IPS DF 19.7 (cell line): ENCODE data around the gene CDK3.
A peak's percentile ranks its signal among the peaks of the same experiment; 100 is the strongest.

Experiments used
- DNase-seq: peaks from one replicate; pipeline ENCODE4 v3.0.0-alpha.2; 2013; ENCODE audit warnings: low read depth, low spot score

The CDK3 gene

DNA sequence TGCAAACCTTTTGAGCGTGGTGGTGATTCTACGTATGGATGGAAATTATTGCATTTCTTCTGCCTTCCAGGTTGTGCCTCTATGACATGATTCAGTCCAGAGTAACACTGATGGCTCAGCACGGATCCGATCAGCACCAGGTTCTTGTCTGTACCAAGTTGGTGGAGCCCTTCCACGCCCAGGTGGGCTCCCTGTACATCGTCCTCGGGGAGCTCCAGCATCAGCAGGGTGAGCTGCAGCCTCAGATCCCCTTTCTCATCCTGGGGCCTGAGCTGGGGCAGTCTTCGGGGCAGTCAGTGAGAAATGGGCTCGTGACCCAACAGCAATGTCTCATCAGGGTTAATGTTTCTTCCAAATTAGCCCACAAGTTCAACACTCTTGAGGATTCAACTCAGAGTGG is 9.3 kb upstream of the CDK3 start:
- no peak for DNase-seq

DNA sequence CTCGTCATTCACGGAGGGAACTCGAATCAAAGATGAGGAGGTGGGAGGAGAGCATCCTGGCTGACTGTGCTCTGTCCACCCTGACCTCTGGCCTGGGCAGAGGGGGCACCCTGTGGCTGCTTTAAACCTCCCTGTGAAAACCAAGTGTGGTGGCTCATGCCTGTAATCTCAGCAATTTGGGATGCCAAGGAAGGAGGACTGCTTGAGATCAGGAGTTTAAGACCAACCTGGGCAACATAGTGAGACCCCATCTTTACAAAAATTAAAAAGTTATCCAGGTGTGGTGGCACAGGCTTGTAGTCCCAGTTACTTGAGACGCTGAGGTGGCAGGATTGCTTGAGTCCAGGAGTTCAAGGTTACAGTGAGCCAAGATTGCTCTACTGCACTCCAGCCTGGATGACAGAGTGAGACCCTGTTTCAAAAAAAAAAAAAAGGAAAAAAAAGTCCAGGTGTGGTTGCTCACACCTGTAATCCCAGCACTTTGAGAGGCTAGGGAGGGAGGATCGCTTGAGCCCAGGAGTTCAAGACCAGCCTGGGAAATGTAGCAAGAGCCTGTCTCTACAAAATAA is 5.8 kb upstream of the CDK3 start:
- no peak for DNase-seq

DNA sequence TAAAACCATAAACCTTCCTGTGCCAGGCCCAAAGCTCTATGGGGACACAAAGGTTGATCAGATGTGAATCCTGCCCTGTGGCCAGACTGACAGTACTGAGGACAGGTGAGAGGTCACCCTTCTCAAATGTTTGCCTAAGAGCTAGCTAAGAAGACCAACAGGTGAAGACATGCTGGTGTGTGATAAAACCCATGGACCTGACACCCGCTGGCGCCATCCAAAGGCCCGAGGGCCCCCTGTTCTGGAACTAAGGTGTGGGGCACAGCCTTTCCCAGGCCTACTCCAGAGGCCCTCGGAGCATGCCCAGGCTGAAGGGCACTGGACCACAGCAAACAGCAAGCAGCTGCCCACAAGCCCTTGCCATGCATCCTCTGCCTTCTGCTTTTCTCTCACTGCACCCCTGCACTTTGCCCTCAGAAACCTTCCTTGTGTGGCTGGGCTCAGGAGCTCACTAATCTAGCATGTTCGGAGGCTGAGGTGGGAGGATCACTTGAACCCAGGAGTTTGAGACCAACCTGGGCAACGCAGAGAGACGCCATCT is 5.2 kb upstream of the CDK3 start:
- no peak for DNase-seq

DNA sequence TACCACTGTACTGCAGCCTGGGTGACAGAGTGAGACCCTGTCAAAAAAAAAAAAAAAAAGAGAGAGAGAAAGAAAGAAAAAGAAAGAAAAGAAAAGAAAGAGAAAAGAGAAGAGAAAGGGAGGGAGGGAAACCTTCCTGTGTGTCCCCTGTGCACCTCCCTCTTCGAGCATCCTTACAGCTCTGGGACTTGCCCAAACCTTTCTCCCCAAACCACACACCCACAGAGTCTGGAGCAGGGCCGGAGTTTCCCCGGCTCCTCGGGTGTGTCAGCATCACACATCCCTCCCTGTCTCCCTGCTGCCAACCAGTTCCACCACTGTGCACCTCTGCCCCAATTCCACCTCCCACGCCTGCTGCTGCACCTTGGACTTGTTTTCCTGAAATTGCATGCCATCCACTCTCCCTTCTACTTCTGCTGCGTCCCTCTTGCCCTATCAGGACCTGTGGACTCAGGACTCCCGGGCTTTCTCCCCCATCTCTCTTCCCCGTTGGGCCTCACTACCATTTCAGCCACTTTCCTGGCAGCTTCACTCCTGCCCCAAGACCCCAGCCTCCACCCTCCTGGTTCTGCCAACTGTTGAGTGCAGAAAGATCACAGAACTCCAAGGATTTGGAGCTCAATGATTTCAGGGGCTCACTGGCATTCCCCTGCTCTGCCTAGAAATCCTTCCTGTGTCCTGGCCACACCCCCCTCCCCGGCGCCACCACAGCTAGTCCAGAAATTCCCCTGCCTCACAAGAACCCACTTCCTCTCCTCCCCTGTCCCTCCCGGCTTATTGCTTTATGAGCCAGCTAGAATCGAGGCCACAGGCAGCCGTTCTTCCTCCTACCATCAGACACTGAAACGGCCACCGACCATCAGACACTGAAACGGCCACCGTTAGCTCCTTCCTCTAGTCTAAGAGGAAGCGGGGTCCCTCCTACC is 3.7 kb upstream of the CDK3 start:
- no peak for DNase-seq

DNA sequence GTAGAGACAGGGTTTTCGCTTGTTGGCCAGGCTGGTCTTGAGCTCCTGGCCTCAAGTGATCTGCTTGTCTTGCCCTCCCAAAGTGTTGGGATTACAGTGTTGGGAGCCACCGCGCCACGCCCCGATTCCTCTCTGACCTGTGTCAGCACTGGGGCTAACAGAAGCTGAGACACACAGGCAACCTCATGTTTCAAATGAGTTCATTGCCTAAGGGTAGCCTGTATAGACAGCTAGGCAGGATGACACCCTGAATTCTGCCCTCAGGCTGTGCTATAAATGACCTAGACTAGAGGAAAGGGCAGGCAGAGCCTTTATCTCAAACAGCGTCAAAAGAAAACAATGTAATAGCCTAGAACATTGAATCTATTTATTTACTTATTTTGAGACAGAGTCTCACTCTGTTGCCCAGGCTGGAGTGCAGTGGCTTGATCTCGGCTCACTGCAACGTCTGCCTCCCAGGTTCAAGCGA is 2.3 kb upstream of the CDK3 start:
- DNase-seq = no peak

DNA sequence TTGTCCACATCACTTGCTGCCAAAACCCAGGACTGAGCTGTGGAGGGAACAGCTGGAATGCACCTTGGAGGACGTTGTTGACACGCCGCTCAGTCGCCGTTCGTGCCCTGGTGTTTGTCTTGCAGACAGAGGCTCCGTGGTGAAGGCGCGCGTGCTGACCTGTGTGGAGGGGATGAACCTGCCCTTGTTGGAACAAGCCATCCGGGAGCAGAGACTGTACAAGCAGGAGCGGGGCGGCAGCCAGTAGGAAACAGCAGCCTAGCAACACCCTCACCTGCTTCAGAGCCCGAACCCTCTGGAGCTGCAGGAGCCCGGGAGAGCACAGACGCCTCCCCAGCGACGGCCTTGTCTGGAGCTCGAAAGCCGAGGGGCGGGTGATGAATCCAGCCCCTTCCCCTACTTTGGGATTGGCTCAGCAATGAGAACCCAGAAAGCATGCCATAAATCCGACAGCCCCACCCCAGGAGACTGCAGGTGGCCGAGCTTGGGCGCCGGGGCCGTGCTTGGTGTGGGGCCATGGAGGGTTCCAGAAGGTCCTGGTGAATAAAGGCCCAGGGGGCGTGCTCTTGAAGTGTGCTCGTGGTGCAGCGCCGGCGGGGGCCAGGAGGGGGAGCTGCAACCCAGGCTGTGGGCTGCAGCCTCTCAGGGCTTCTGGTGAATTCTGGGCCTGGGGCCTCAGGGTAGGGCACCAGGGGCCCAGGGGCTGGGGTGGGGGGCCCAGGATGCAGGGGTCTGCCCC is 470 bp upstream of the CDK3 start:
- peak; percentile 23 for DNase-seq

DNA sequence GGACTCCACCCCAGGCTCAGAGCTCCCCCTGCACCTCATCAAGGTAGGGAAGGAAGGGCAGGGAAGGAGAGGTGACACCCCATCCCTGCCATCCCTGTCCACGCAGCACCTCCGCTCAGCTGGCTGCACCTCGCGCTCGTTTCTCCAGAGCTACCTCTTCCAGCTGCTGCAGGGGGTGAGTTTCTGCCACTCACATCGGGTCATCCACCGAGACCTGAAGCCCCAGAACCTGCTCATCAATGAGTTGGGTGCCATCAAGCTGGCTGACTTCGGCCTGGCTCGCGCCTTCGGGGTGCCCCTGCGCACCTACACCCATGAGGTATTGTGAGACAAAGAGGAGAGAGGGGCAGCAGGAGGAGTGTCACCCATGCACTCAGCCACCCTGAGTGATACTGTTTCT is 1.4 kb downstream of the CDK3 start:
- DNase-seq = no peak

DNA sequence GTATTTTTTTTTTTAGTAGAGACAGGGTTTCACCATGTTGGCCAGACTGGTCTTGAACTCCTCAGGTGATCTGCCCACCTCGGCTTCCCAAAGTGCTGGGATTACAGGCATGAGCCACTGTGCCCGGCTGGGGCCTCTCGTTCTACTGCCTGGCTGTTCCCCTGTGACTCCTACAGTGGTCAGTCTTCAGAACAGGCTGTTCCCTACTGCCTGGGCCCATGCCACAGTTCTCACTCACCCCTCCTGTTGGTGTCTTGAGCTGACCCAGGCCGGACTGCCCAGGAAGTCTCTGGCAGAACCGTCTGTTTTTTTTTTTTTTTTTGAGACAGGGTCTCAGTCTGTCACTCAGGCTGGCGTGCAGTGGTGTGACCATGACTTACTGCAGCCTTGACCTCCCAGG is 3.3 kb downstream of the CDK3 start:
- DNase-seq = no peak

DNA sequence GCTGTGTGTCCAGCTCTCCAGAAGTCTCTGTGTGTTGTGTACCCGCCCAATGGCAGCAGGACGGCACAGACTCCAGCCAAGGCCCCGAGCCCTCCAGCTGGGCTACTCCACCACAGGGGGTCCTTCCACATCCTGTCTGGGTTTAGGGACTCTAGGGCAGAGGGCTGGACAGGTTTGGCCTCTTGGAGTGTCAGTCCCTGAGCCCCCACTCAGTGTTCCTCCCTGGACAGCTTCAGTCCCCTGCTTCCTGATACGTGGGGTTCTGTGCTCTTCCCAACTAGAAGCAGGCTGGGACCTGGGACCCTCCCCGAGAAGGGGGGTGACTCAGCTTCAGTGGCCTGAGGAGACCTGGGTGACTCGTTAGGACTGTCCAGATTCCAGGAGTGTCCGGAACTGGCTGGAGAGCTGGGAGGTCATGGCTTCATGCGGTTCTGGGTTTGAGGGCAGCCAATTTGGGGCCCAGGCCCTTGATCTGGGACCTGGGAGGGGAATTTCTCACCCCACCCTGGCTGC is 4.2 kb downstream of the CDK3 start:
- no peak for DNase-seq

DNA sequence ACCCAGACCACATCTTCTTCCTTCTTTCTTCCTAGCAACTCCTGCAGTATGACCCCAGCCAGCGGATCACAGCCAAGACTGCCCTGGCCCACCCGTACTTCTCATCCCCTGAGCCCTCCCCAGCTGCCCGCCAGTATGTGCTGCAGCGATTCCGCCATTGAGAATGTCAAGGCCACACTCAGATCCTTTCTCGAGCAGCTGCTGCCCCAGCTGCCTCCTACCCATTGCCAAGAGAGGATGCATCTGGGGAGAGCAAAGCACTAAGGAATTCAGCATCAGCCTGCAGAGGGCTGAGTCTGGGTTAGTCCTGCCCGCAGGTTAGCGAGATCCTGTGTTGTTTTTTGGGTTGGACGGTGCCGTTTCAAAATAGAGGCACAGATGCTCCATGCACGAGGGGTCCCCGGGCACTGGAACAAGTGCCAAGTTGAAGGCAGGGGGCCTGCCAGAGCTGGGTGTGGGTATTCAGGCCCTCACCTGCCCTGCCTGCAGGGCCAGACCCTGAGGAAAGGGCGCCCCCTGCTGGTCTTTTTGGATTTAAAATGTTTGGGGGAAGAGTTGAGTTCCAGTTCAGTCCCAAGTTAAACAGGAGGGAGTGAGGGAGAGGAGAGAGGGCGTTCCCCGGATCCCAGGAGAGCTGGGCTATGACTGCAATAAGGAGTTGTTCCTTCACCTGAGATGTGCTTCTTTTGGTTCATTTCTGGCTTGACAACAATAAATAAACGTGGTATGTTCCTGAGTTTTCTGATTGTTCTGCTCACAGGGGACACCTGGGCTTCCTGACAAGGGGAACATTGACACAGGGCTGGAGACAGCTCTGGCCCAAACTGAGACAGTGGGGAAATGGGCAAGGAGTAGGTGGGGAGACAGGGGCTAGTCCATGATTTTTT is 4.9 kb downstream of the CDK3 start:
- DNase-seq = no peak

DNA sequence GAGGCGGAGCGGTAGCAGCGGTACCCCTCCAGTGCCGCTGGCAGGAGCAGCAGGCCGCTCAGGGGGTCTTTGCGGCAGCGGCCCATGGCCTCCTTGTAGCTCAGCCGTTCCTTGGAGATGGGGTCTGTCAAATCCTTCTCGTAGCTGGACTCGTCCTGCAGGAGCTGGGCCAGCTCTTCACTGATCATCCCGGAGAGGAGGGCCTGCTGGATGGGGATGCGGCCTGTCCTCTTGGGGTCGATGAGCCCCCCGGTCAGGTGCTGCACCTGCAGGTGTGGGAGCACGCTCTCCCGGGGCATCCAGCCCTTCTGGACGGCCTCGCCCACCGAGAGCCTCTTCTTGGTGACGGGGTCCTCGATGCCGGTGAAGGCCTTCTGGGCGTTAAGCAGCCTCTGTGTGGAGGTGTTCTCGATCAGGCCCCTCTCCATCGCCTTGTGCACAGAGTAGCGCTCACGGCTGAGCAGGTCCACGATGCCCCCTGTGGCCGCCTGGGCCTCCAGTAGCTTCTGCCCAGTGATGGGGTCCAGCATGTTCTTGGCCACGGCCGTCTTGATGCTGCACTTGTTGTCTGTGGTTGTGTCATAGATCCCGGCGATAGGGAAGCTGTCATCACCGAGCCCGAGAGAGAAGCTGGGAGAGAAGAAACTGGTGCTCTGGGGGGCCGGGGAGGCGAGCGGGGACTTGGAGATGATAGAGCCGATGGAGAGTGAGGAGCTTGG is 6.6 kb downstream of the CDK3 start:
- no peak for DNase-seq

DNA sequence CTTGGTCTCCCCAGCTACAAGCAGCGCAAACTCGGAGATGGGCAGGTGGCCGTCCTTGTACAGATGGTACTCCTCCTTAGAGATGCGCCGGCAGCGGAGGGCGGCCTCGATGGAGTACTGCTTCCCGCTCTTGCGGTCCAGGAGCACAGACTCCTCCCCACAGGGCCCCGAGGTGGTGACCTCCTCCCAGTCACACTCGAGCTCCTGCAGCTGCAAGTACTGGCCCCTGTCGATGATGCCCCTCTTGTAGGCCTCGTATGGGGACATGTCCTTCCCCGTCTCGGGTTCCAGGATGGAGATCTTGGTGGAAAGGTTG is 7.2 kb downstream of the CDK3 start:
- no peak for DNase-seq

DNA sequence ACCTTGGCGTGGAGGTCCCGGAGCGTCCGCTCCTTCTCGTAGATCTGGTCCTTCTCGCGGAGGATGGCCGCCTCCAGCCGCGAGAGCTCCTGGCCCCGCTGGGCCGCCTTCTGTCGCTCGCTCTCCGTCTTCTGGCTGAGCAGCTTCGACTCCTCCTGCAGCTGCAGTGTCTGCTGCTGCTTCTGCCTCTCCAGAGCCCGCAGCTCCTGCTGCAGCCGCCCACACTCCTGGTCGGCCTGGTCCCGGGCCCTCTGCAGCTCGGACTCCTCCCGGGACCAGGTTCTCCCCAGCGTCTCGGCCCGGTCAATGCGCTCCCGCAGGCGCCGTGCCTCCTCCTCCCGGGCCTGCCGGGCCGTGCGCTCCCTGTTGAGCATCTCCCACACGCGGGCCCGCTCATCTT is 7.6 kb downstream of the CDK3 start:
- no peak for DNase-seq

DNA sequence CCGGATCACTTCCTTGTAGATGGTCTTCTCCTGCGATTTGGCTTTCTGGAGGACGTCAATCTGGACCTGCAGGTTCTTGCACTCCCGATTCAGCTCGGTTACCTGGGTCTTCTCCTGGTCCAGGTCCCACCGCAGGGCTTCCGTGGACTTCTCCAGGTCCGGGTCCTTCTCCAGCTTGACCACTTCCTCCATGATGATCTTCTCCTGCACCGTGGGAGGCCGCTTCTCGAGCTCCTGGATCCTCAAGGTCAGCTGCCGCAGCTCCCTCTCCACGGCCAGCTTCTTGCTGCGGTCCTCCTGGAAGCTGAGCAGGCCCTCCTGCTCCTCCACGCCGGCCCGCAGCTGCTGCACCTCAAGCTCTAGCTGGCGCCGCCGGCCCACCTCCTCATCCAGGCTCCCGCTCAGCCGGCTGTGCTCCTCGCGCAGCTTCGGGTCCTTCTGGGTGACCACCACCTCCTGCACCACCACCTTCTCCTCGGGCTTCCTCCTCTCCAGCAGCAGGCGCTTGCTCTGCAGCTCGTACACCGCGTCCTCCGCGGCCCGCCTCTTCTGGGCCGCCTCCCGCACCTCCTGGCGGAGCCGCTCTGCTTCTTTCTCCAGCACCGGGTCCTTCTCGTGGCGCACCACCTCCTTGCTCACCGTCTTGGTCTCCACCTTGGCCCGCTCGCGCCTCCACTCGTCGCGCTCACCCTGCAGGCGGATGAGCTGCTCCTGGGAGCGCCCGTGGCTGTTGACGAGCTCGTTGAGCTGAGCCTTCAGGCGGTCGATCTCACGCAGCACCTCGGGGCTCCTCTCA is 8.2 kb downstream of the CDK3 start:
- DNase-seq = no peak

DNA sequence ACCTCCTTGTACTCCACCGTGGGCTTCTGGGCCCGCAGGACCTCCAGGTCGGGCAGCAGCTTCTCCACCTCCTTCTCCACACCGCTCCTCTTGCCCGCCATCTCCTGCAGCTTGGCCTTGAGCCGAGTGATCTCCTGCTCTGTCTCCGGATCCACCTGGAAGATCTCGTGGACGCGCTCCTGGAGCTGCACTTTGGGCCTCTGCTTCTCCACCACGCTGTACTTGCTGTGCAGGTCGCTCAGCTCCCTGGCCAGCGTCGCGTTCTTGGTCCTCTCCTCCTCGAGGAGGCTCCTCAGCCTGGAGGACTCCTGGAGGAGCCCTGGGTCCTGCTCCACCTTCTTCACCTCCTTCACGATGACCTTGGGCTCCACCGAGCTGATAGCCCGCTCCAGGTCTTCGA is 8.8 kb downstream of the CDK3 start:
- no peak for DNase-seq

DNA sequence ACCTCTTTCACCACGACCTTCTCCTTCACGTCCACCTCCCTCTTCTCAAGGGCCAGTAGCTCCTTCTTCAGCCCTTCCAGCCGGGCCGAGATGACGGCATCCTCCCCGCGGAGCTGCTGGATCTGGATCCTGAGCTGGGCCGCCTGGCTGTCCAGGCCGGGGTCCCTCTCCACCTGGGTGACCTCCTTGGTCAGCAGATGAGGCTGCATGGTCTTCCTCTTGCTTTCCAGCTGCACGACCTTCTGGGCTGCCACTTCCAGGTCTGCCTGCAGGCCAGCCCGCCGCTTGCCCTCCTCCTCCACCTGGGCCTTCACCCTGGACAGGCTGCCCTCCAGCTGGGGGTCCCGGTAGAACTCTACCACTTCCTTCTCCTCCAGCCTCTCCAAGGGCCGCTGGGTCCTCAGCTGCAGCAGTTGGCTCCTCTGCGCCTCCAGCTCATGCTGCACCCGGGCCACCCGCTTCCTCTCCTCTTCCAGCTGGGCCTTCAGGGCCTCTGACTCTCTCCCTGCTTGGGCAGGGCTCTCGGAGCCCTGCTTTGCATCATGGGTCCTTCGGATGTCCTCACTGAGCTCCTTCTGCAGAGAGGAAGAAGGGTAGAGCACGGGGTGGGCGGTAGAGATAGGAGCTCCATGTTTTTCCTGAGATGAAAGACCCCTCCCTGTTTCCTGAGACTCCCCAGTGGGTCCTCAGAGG is 9.5 kb downstream of the CDK3 start:
- no peak for DNase-seq

DNA sequence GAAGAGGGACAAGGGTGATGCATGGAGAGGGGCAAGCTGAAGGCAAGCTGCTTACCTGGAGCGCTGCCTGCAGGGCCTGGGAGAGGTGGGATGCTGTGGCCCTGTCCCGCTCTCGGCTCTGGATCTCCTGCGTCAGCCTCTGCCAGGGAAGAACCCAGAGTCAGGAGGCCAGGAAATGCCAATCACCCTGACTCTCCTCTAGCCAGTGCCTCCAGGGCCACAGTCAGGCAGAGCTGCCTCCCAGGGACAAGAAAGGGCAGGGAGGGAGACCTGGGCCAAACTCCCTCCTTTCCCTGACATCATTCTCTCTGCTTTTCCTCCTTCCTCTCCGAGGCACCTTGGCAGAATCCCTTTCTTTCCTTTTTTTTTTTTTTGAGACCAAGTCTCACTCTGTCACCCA is 11.3 kb downstream of the CDK3 start:
- DNase-seq = no peak

DNA sequence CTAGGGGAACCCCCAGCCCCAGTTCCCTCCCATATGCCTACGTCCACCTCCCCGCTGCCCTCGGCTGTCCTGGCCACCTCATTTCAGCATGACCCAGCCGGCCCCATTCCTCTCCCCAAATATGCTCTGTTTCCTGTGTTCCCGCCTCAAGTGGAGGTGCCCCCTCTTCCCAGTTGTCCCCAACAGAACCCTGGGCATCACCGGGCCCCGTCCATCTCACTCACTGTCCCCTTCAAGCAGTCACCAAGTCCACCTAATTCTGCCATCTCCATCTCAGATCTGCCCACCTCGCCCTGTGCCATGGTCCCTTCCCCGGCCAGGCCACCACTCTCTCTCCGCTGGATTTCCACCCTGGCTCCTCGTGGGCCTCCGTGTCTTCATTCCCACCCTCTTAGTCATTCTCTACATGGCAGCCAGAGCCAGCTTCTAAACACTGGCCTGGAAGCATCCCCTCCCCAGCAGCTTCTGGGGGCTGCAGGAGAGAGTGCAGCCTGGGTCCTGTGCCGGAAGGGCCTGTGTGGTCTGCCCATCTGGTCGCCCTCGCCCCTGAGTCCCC is 12.8 kb downstream of the CDK3 start:
- DNase-seq = no peak
